Gastroesophageal sphincter (tissue), 4 donors: ENCODE data around the gene KRCC1. TPM values are rescaled to one million over a fixed set of nuclear protein-coding genes. Genes with fewer than 3 reads are reported as not detected.

Source experiments
- ATAC-seq: fragments of 150-250 bp; one replicate; pipeline ENCODE4 v1.9.1; 2016; ENCODE audit warnings: mild to moderate bottlenecking, moderate library complexity
- H3K27ac ChIP-seq, 4 donors: fragments of 200-600 bp; sonication (generic) in 3 of 4; 1 replicate in 3 of 4; 2 replicates in 1 of 4; pipeline ENCODE4 v1.5.1; 2016 to 2019
- H3K27me3 ChIP-seq: fragments of 200-600 bp; sonication (generic); one replicate; pipeline ENCODE4 v1.5.1; 2019
- H3K36me3 ChIP-seq, 2 donors: fragments of 200-600 bp; sonication (generic); one replicate each; pipeline ENCODE4 v1.5.1; 2019; ENCODE audit warnings: control low read depth in 1 of 2
- H3K4me1 ChIP-seq, 3 donors: fragments of 200-600 bp; sonication (generic); 1 replicate in 2 of 3; 2 replicates in 1 of 3; pipeline ENCODE4 v1.5.1; 2016 to 2019; ENCODE audit warnings: control low read depth in 2 of 3
- H3K4me3 ChIP-seq, 2 donors: fragments of 200-600 bp; sonication (generic); one replicate each; pipeline ENCODE4 v1.5.1; 2019; ENCODE audit warnings: mild to moderate bottlenecking in 1 of 2, moderate library complexity in 1 of 2
- H3K9me3 ChIP-seq, 3 donors: fragments of 200-600 bp; sonication (generic); one replicate each; pipeline ENCODE4 v1.5.1; 2017 to 2019; ENCODE audit warnings: control low read depth in 2 of 3
- EP300 ChIP-seq: sonication (generic); formaldehyde crosslinking; IDR thresholded peaks from one replicate; pipeline ENCODE4 v1.6.1; 2017; ENCODE audit warnings: antibody characterized with exemption, mild to moderate bottlenecking
- POLR2A ChIP-seq, 2 donors: fragments of 450-650 bp; IDR thresholded peaks; one replicate each; pipeline ENCODE4 v1.6.1; 2017; ENCODE audit warnings: antibody characterized with exemption in 2 of 2, mild to moderate bottlenecking in 2 of 2, moderate library complexity in 1 of 2
- POLR2AphosphoS5 ChIP-seq: sonication (generic); formaldehyde crosslinking; IDR thresholded peaks from one replicate; pipeline ENCODE4 v1.6.1; 2017; ENCODE audit warnings: antibody characterized with exemption
- WGBS, 2 donors: methylation state at CpG; one replicate each; pipeline ENCODE4 v1.1.5; 2018; ENCODE audit warnings: low coverage in 1 of 2; 5-methylcytosine and 5-hydroxymethylcytosine counted together
- total RNA-seq, 4 donors: library from RNA; depleted of rRNA; stranded (reverse); fragments of >200 nt; gene quantifications; one replicate each; pipeline ENCODE4 v1.1.0, GENCODE V29; 2016
- TF ChIP-seq, protein P1 (sequence below), 4 experiments: fragments of 200-600 bp in 2 of 4; fragments of 450-650 bp in 2 of 4; sonication (generic) in 1 of 4; IDR thresholded peaks; one replicate each; pipeline ENCODE4 v1.5.1; 2017 to 2019; ENCODE audit warnings: antibody characterized with exemption in 4 of 4, mild to moderate bottlenecking in 2 of 4, moderate library complexity in 2 of 4

Gene KRCC1
- total RNA-seq, 4 donors from 2014 or later = 28.3 to 45.3 (median 32.9) TPM

DNA sequence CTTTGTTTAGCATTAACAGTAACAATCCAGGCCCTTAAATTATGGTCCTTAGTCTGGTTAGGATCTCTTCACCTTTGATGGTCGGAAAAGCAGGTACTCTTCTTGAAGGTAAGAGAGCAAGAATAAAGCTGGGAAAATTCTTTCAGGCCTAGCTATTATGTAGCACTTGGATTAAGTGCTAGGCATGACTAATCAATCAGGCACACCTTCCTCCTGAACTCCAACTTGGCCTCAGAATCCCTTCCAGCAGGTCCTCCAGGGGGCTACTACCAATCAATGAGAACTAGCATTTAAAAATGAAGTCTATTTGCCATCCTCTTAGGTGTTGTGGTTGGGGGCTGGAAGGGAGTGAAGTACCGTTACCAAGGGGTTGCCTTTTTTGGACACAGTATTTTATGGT is 15.8 kb upstream of the KRCC1 start:
- H3K9me3 ChIP-seq = peaks cover 0 to 5% (median 0%) of the 10 kb centered on the region in 3 donors
- no peak for ATAC-seq
- no peak overlapping the region for H3K27ac ChIP-seq
- H3K4me1 ChIP-seq = no peaks in the 10 kb centered on the region
- no peak for TF ChIP-seq POLR2AphosphoS5
- no peak for TF ChIP-seq POLR2A (IDR thresholded peaks at IDR 0.05)
- TF ChIP-seq EP300 = no peak
- TF ChIP-seq, protein P1, sequence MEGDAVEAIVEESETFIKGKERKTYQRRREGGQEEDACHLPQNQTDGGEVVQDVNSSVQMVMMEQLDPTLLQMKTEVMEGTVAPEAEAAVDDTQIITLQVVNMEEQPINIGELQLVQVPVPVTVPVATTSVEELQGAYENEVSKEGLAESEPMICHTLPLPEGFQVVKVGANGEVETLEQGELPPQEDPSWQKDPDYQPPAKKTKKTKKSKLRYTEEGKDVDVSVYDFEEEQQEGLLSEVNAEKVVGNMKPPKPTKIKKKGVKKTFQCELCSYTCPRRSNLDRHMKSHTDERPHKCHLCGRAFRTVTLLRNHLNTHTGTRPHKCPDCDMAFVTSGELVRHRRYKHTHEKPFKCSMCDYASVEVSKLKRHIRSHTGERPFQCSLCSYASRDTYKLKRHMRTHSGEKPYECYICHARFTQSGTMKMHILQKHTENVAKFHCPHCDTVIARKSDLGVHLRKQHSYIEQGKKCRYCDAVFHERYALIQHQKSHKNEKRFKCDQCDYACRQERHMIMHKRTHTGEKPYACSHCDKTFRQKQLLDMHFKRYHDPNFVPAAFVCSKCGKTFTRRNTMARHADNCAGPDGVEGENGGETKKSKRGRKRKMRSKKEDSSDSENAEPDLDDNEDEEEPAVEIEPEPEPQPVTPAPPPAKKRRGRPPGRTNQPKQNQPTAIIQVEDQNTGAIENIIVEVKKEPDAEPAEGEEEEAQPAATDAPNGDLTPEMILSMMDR (IDR thresholded peaks at IDR 0.05) = no peak
- peaks cover 16% of the 10 kb centered on the region for H3K27me3 ChIP-seq
- H3K4me3 ChIP-seq = no peak overlapping the region
- 75% methylated on average over 2 of the region's 2 CpGs; no CpG with 5 or more reads in 1 of the 2 donors for WGBS, 2 donors
- no peaks in the 10 kb centered on the region for H3K36me3 ChIP-seq

DNA sequence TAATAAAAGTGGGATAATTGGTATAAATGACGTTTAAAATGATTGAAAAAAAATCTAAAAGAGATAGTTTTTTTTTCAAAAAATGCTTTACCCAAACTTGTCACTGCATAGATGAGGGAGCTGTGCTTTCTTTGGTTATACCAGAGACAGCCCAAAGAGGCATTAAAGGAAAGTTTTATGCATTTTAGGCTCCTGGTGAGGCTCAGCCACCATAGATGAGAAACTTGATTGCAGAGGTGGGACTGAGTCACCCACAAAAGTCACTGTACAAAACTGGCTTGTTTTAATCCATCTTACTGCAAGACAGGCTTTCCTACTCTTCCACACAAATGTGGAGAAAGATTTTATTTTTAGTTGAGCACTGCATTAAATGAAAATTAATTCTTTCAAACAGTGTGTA is 14.5 kb upstream of the KRCC1 start:
- Histone ChIP-seq H3K27me3 (peaks cover 16% of the 10 kb centered on the region), H3K36me3 (no peaks in the 10 kb centered on the region), H3K27ac (no peak overlapping the region), H3K9me3 (peaks cover 0 to 5% (median 0%) of the 10 kb centered on the region in 3 donors), H3K4me3 (no peak overlapping the region), H3K4me1 (no peaks in the 10 kb centered on the region)
- WGBS, 2 donors = 40 to 45% methylated on average over 1 of the region's 1 CpG
- ATAC-seq = no peak
- TF ChIP-seq POLR2A (IDR thresholded peaks at IDR 0.05) (no peak), EP300 (no peak), POLR2AphosphoS5 (no peak)

DNA sequence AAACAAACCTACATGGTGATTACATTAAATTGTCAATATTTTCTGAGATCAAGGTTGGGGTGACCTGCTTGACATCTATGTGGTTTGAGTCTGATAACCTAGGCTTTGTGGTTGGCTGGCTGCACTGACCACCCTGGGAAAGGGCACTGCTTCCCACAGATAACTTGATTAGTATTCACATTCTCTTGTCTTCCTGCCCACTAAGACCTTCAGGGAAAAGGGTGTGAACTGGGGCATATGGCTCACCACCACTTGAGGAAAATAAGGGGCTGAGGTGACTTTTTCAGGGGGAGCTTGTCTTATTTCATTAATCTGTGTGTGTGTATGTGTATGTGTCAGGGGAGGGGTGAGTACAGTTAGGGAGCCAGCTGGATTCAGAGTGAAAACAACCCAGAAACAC is 13.5 kb upstream of the KRCC1 start:
- Histone ChIP-seq H3K4me3 (peak overlapping the region in 1 of 2 donors; percentile 19), H3K27ac (peak overlapping the region in 2 of 4 donors; percentile 5 to 10), H3K36me3 (no peaks in the 10 kb centered on the region), H3K4me1 (no peaks in the 10 kb centered on the region), H3K27me3 (peaks cover 16% of the 10 kb centered on the region), H3K9me3 (peaks cover 0 to 3% (median 0%) of the 10 kb centered on the region in 3 donors)
- TF ChIP-seq EP300 (no peak), POLR2AphosphoS5 (no peak), POLR2A (IDR thresholded peaks at IDR 0.05) (no peak)
- TF ChIP-seq, protein P1 (IDR thresholded peaks at IDR 0.05) = no peak
- no peak for ATAC-seq

DNA sequence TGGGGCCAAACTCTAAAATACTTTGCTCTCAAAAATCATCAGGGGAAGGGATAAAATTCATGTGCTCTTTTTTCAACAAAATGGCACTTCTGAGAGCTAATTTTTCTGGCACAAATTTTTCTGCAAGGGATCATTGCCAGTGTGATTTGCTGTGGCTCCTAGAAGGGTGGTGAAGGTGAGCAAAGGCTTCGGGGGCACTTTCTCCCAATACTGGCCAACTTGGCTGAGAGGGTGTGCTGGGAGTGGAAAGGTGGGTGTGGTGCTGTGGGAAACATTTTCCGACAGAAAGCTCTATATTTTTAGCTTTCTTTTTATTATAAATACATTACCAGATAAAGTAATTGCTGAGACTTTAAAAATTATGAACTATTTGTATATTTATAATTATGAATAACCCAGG is 12.5 kb upstream of the KRCC1 start:
- Histone ChIP-seq H3K9me3 (no peaks in the 10 kb centered on the region), H3K4me3 (peak overlapping the region in 1 of 2 donors; percentile 25), H3K4me1 (no peaks in the 10 kb centered on the region), H3K27ac (peak overlapping the region in 3 of 4 donors; percentile 41 to 48 (median 46)), H3K27me3 (peaks cover 16% of the 10 kb centered on the region), H3K36me3 (no peaks in the 10 kb centered on the region)
- no peak for ATAC-seq
- WGBS, 2 donors = 19 to 53% methylated on average over 2 of the region's 2 CpGs
- TF ChIP-seq, protein P1 (IDR thresholded peaks at IDR 0.05) = no peak
- TF ChIP-seq POLR2AphosphoS5 = no peak
- no peak for TF ChIP-seq EP300
- no peak for TF ChIP-seq POLR2A (IDR thresholded peaks at IDR 0.05)

DNA sequence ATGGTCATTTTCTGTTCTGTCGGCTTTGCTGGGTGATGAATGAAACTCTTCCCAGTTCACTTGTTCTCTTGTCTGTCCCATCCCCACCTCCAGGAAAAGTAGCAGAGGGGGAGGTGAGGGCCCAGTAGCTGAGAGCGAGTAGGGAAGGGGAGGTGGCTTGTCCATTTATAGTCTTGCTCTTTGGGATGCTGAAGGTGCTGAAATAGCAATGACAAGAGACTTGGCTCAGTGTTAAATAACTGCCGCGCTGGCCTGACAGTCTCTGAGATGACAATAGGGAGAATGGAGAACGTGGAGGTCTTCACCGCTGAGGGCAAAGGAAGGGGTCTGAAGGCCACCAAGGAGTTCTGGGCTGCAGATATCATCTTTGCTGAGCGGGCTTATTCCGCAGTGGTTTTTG is 12.0 kb upstream of the KRCC1 start, which contains the start of gene SMYD1:
TSS of gene SMYD1 (plus strand) at position 228 of the 400 bp plus-strand sequence. CDS start at position 268, 40 bp downstream.
- H3K4me3 ChIP-seq = peak within 1 kb of the TSS in 1 of 2 donors; percentile 25
- ATAC-seq = no peak
- WGBS, 2 donors = 39 to 56% methylated on average over 4 to 8 of the region's 8 CpGs
- TF ChIP-seq EP300 (no peak), POLR2AphosphoS5 (no peak), POLR2A (IDR thresholded peaks at IDR 0.05) (no peak)
- TF ChIP-seq, protein P1 (IDR thresholded peaks at IDR 0.05) = no peak
- H3K9me3 ChIP-seq = no peaks in the 10 kb centered on the region
- H3K27ac ChIP-seq = peak within 1 kb of the TSS in 3 of 4 donors; percentile 41 to 48 (median 46)
- no peaks in the 10 kb centered on the region for H3K36me3 ChIP-seq
- no peaks in the 10 kb centered on the region for H3K4me1 ChIP-seq
- H3K27me3 ChIP-seq = peaks cover 16% of the 10 kb centered on the region
